Measurements from ENCODE around the gene OVCH2. TPM values are rescaled to one million over a fixed set of nuclear protein-coding genes. Genes with fewer than 3 reads are reported as not detected.

Gene OVCH2
- total and polyA plus RNA-seq, 4 donors: not detected

DNA sequence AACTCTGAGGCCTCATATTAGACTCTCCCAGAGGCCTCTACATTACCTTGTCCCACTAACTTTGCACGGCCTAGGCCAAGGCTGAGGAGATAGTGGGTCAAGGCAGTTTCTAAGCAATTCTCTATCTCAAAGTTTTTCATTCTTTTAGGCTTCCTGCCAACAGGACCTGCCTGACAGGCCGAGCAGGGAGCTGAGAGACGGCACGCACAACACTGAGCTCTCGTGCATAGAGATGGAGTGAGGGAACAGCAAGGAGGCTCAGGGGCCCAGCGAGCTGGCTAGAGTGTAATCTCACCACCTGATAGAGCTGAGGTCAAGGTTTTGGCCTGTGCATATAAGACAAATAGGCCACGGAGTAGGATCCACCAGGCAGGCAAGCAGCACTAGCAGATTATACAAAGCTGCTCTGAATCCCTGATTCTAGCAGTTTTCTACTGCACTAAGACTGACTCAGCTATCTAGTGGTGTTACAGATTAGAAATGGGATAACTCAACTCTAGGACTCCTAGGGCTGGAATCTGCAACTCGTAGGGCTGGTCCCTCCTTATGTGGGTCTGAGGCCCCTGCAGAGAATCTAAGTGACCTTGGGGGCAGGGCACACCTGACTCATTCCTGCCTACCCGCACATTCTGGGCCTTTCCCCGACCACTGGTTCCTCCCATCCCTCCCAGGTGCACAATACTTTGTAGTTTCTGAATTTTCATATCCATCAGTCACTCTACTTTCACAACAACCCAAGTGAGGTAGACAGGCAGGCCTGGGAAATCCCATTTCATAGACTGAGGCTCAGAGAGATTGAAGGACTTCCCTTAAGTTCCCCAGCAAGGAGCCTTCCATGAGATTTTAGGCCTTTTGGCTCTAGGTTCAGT is 34.7 kb downstream of the OVCH2 start:
- Histone ChIP-seq H3K27me3 (ENCODE audit: control insufficient read depth in 4 of 4, insufficient read depth in 4 of 4, low read length in 3 of 4) (no peaks in the 10 kb centered on the region), H3K9me3 (ENCODE audit: control insufficient read depth in 4 of 4, low read length in 3 of 4) (no peaks in the 10 kb centered on the region)

More for the DNA sequence above, 34.7 kb downstream of the OVCH2 start:
- no peak for DNase-seq (ENCODE audit: low spot score)
- peaks cover 0 to 3% (median 0%) of the 10 kb centered on the region in 4 donors for H3K36me3 ChIP-seq (ENCODE audit: control insufficient read depth in 4 of 4, insufficient read depth in 3 of 4, low read depth in 1 of 4, low read length in 3 of 4)
- no peak overlapping the region for H3K4me3 ChIP-seq (ENCODE audit: low read depth in 1 of 3, low read length in 3 of 3)
- TF ChIP-seq, protein P1, sequence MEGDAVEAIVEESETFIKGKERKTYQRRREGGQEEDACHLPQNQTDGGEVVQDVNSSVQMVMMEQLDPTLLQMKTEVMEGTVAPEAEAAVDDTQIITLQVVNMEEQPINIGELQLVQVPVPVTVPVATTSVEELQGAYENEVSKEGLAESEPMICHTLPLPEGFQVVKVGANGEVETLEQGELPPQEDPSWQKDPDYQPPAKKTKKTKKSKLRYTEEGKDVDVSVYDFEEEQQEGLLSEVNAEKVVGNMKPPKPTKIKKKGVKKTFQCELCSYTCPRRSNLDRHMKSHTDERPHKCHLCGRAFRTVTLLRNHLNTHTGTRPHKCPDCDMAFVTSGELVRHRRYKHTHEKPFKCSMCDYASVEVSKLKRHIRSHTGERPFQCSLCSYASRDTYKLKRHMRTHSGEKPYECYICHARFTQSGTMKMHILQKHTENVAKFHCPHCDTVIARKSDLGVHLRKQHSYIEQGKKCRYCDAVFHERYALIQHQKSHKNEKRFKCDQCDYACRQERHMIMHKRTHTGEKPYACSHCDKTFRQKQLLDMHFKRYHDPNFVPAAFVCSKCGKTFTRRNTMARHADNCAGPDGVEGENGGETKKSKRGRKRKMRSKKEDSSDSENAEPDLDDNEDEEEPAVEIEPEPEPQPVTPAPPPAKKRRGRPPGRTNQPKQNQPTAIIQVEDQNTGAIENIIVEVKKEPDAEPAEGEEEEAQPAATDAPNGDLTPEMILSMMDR (IDR thresholded peaks at IDR 0.05; ENCODE audit: low read depth, low read length, missing input control): no peak
- TF ChIP-seq TAF1 (conservative IDR thresholded peaks at IDR 0.05) (no peak), GABPA (IDR thresholded peaks at IDR 0.05 in 1 of 2, conservative IDR thresholded peaks at IDR 0.05 in 1 of 2) (no peak), FOXA2 (IDR thresholded peaks at IDR 0.05) (no peak), YY1 (IDR thresholded peaks at IDR 0.05) (no peak), SP1 (IDR thresholded peaks at IDR 0.05) (no peak), RAD21 (IDR thresholded peaks at IDR 0.05) (no peak), HNF4G (IDR thresholded peaks at IDR 0.05) (no peak), FOXA1 (IDR thresholded peaks at IDR 0.05) (no peak), EGR1 (IDR thresholded peaks at IDR 0.05; ENCODE audit: low read depth in 2 of 2) (no peak), JUND (IDR thresholded peaks at IDR 0.05) (no peak), RXRA (IDR thresholded peaks at IDR 0.05) (no peak)
- TF ChIP-seq, protein P2, sequence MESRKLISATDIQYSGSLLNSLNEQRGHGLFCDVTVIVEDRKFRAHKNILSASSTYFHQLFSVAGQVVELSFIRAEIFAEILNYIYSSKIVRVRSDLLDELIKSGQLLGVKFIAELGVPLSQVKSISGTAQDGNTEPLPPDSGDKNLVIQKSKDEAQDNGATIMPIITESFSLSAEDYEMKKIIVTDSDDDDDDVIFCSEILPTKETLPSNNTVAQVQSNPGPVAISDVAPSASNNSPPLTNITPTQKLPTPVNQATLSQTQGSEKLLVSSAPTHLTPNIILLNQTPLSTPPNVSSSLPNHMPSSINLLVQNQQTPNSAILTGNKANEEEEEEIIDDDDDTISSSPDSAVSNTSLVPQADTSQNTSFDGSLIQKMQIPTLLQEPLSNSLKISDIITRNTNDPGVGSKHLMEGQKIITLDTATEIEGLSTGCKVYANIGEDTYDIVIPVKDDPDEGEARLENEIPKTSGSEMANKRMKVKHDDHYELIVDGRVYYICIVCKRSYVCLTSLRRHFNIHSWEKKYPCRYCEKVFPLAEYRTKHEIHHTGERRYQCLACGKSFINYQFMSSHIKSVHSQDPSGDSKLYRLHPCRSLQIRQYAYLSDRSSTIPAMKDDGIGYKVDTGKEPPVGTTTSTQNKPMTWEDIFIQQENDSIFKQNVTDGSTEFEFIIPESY (IDR thresholded peaks at IDR 0.05): no peak
- TF ChIP-seq, protein P3, sequence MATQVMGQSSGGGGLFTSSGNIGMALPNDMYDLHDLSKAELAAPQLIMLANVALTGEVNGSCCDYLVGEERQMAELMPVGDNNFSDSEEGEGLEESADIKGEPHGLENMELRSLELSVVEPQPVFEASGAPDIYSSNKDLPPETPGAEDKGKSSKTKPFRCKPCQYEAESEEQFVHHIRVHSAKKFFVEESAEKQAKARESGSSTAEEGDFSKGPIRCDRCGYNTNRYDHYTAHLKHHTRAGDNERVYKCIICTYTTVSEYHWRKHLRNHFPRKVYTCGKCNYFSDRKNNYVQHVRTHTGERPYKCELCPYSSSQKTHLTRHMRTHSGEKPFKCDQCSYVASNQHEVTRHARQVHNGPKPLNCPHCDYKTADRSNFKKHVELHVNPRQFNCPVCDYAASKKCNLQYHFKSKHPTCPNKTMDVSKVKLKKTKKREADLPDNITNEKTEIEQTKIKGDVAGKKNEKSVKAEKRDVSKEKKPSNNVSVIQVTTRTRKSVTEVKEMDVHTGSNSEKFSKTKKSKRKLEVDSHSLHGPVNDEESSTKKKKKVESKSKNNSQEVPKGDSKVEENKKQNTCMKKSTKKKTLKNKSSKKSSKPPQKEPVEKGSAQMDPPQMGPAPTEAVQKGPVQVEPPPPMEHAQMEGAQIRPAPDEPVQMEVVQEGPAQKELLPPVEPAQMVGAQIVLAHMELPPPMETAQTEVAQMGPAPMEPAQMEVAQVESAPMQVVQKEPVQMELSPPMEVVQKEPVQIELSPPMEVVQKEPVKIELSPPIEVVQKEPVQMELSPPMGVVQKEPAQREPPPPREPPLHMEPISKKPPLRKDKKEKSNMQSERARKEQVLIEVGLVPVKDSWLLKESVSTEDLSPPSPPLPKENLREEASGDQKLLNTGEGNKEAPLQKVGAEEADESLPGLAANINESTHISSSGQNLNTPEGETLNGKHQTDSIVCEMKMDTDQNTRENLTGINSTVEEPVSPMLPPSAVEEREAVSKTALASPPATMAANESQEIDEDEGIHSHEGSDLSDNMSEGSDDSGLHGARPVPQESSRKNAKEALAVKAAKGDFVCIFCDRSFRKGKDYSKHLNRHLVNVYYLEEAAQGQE (IDR thresholded peaks at IDR 0.05): no peak
- TF ChIP-seq, protein P4, sequence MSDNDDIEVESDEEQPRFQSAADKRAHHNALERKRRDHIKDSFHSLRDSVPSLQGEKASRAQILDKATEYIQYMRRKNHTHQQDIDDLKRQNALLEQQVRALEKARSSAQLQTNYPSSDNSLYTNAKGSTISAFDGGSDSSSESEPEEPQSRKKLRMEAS (IDR thresholded peaks at IDR 0.05): no peak
- peaks cover 0 to 13% (median 7%) of the 10 kb centered on the region in 4 donors for H3K4me1 ChIP-seq (ENCODE audit: control insufficient read depth in 4 of 4, insufficient read depth in 4 of 4, low read length in 3 of 4)
- no peak overlapping the region for H3K27ac ChIP-seq (ENCODE audit: low read depth in 1 of 2, low read length in 2 of 2)
- 81% methylated on average over 10 of the region's 10 CpGs for WGBS
- H3K9ac ChIP-seq (ENCODE audit: low read depth in 1 of 2, low read length in 2 of 2): no peak overlapping the region
